ENCODE results near the gene THSD7B.

The THSD7B gene

GRCh38 chr2:137208431-137208891 lies 443.1 kb downstream of the THSD7B start:
- DNase-seq, result no peak

- peak; percentile 16 for DNase-seq
These were observed 444.7 kb downstream of the THSD7B start for GRCh38 chr2:137210039-137210438.

GRCh38 chr2:137211761-137212160 lies 446.4 kb downstream of the THSD7B start:
- no peak for DNase-seq

GRCh38 chr2:137220438-137220993 lies 455.2 kb downstream of the THSD7B start:
- no peak for DNase-seq

GRCh38 chr2:137221797-137222492 lies 456.6 kb downstream of the THSD7B start:
- no peak for DNase-seq

GRCh38 chr2:137223722-137224121 lies 458.4 kb downstream of the THSD7B start:
- DNase-seq, result peak; percentile 26

GRCh38 chr2:137228566-137228965 lies 463.2 kb downstream of the THSD7B start:
- DNase-seq, result no peak

- DNase-seq, result no peak
These were observed 464.5 kb downstream of the THSD7B start for GRCh38 chr2:137229834-137230233.

- DNase-seq, result peak; percentile 87
These were observed 466.3 kb downstream of the THSD7B start for GRCh38 chr2:137231628-137232027.

GRCh38 chr2:137232076-137232475 lies 466.7 kb downstream of the THSD7B start:
- no peak for DNase-seq

GRCh38 chr2:137233091-137233490 lies 467.7 kb downstream of the THSD7B start:
- no peak for DNase-seq

GRCh38 chr2:137237055-137237454 lies 471.7 kb downstream of the THSD7B start:
- DNase-seq, result no peak

- DNase-seq, result no peak
These were observed 472.7 kb downstream of the THSD7B start for GRCh38 chr2:137238065-137238464.

- peak; percentile 62 for DNase-seq
These were observed 484.3 kb downstream of the THSD7B start for GRCh38 chr2:137249463-137250130.

GRCh38 chr2:137250401-137250800 lies 485.1 kb downstream of the THSD7B start:
- DNase-seq, result no peak

GRCh38 chr2:137251045-137251444 lies 485.7 kb downstream of the THSD7B start:
- DNase-seq, result no peak

GRCh38 chr2:137252934-137253333 lies 487.6 kb downstream of the THSD7B start:
- no peak for DNase-seq

- no peak for DNase-seq
These were observed 488.7 kb downstream of the THSD7B start for GRCh38 chr2:137254052-137254451.

- DNase-seq, result no peak
These were observed 490.0 kb downstream of the THSD7B start for GRCh38 chr2:137255345-137255744.

- no peak for DNase-seq
These were observed 490.6 kb downstream of the THSD7B start for GRCh38 chr2:137255990-137256389.

GRCh38 chr2:137261881-137262585 lies 496.7 kb downstream of the THSD7B start:
- peak; percentile 24 for DNase-seq

GRCh38 chr2:137262594-137262993 lies 497.2 kb downstream of the THSD7B start:
- DNase-seq, result peak; percentile 89

GRCh38 chr2:137287913-137288639 lies 522.7 kb downstream of the THSD7B start:
- no peak for DNase-seq

Measured in NCI-H69 (cell line).